HepG2 (cell line): ENCODE data around the gene SIRT7. TPM values are rescaled to one million over a fixed set of nuclear protein-coding genes. Genes with fewer than 3 reads are reported as not detected.

ENCODE experiments used
- ATAC-seq: fragments of 200-7000 bp; cut with Tn5 transposase; 3 replicates; pipeline ENCODE4 v1.9.1; 2020; ENCODE audit warnings: mild to moderate bottlenecking, moderate library complexity
- BruUV-seq: library from RNA; stranded (reverse); fragments of 400-500 nt; replicated peaks from 2 replicates; lab custom pipeline; 2021; lab: Mats Ljungman, UMichigan
- CTCF ChIA-PET: fragments of 300-600 bp; formaldehyde crosslinking; extraction: SDS; loops from one replicate; lab custom pipeline; 2021; ENCODE audit warnings: low total read pairs, inconsistent platforms, low intra/inter-chr PET ratio; lab: Yijun Ruan, JAX
- POLR2A ChIA-PET: fragments of 350-600 bp; sonication (Branson Sonifier 250); formaldehyde crosslinking; loops from one replicate; lab custom pipeline; 2020; ENCODE audit warnings: antibody characterized with exemption, inconsistent platforms; lab: Yijun Ruan, JAX
- DNase-seq: peaks from one replicate; pipeline ENCODE4 v3.0.0-alpha.2; 2015; ENCODE audit warnings: low spot score
- FAIRE-seq: peaks from 3 replicates; lab custom pipeline; 2011; peaks lifted over from hg19 to GRCh38; lab: Jason Lieb, UNC
- H2AFZ ChIP-seq: one replicate; pipeline ENCODE4 v1.6.1; 2011; ENCODE audit warnings: low read length, inconsistent platforms
- H3K27ac ChIP-seq: fragments of 300-600 bp; 3 replicates; pipeline ENCODE4 v1.8.0; 2011; ENCODE audit warnings: mixed run types, mild to moderate bottlenecking, mixed read lengths, low read length, inconsistent platforms; ENCODE audit not compliant: insufficient read depth; ENCODE audit errors: extremely low read length
- H3K27me3 ChIP-seq, 2 experiments: fragments of 200-600 bp in 1 of 2; 2 replicates in 1 of 2; 3 replicates in 1 of 2; pipeline versions ENCODE4 v1.6.0 to v1.8.0; 2011; ENCODE audit warnings: low read length in 2 of 2, mild to moderate bottlenecking in 2 of 2, moderate library complexity in 2 of 2, inconsistent platforms in 1 of 2; ENCODE audit not compliant: insufficient read depth in 2 of 2, control insufficient read depth in 1 of 2
- H3K36me3 ChIP-seq, 2 experiments: fragments of 200-600 bp in 1 of 2; replicated peaks in 1 of 2; 2 replicates in 1 of 2; 3 replicates in 1 of 2; pipeline versions ENCODE4 v1.5.1 to v1.8.0; 2011; ENCODE audit warnings: low read length in 2 of 2, inconsistent platforms in 1 of 2; ENCODE audit not compliant: insufficient read depth in 2 of 2, control insufficient read depth in 1 of 2
- H3K4me1 ChIP-seq: 2 replicates; pipeline ENCODE4 v1.5.1; 2012; ENCODE audit warnings: low read length, inconsistent platforms; ENCODE audit not compliant: insufficient read depth
- H3K4me2 ChIP-seq: 2 replicates; pipeline ENCODE4 v1.6.0; 2011; ENCODE audit warnings: low read depth, low read length, inconsistent platforms
- H3K4me3 ChIP-seq, 3 experiments: fragments of 200-600 bp in 1 of 3; sonication (generic), shearing (Covaris generic) in 1 of 3; replicated peaks in 1 of 3; 2 replicates each; pipeline ENCODE4 v1.5.1; 2011 to 2016; ENCODE audit warnings: low read length in 3 of 3, inconsistent platforms in 2 of 3, low read depth in 2 of 3, mild to moderate bottlenecking in 2 of 3, control low read depth in 1 of 3, mixed read lengths in 1 of 3; ENCODE audit not compliant: insufficient read depth in 1 of 3
- H3K79me2 ChIP-seq: one replicate; pipeline ENCODE4 v1.6.1; 2011; ENCODE audit warnings: low read length, inconsistent platforms; ENCODE audit not compliant: insufficient read depth
- H3K9ac ChIP-seq: 2 replicates; pipeline ENCODE4 v1.6.0; 2011; ENCODE audit warnings: mild to moderate bottlenecking, low read depth, low read length, inconsistent platforms; ENCODE audit not compliant: insufficient read depth
- H3K9me3 ChIP-seq: 2 replicates; pipeline ENCODE4 v1.5.1; 2012; ENCODE audit warnings: mild to moderate bottlenecking, low read length
- H4K20me1 ChIP-seq: 2 replicates; pipeline ENCODE4 v1.6.0; 2011; ENCODE audit warnings: inconsistent platforms, mild to moderate bottlenecking, low read length, moderate library complexity; ENCODE audit not compliant: insufficient read depth
- AGO2 ChIP-seq: fragments of 200-400 bp; formaldehyde crosslinking; optimal IDR thresholded peaks from 2 replicates; pipeline ENCODE3; 2017; ENCODE audit warnings: mild to moderate bottlenecking, low read depth, low read length, moderate library complexity
- ATF7 ChIP-seq, 2 experiments: fragments of 450-650 bp in 1 of 2; sonication (generic) in 1 of 2; formaldehyde crosslinking in 1 of 2; IDR thresholded peaks; 2 replicates each; pipeline versions ENCODE4 v1.4.0 to v1.6.1; 2016 to 2020; ENCODE audit warnings: antibody characterized with exemption in 1 of 2, mild to moderate bottlenecking in 1 of 2, missing genetic modification reagents in 1 of 2
- CREM ChIP-seq, 2 experiments: sonication (generic) in 1 of 2; formaldehyde crosslinking in 1 of 2; IDR thresholded peaks; 2 replicates each; pipeline versions ENCODE4 v1.4.0 to v1.6.1; 2016 to 2020; ENCODE audit warnings: antibody characterized with exemption in 1 of 2, mild to moderate bottlenecking in 1 of 2, missing genetic modification reagents in 1 of 2
- NRL ChIP-seq: sonication (generic); formaldehyde crosslinking; IDR thresholded peaks from 2 replicates; pipeline ENCODE4 v1.5.0; 2020; ENCODE audit warnings: missing genetic modification reagents, mild to moderate bottlenecking, moderate library complexity, borderline replicate concordance
- RBFOX2 ChIP-seq: fragments of 200-400 bp; formaldehyde crosslinking; IDR thresholded peaks from 2 replicates; pipeline ENCODE4 v1.6.1; 2017; ENCODE audit warnings: low read depth, mild to moderate bottlenecking, low read length
- RXRA ChIP-seq: sonication (generic); formaldehyde crosslinking; IDR thresholded peaks from 2 replicates; pipeline ENCODE4 v1.5.1; 2020; ENCODE audit warnings: missing genetic modification reagents
- ZNF761 ChIP-seq: sonication (generic); formaldehyde crosslinking; conservative IDR thresholded peaks from 2 replicates; pipeline ENCODE4 v1.4.0; 2020; ENCODE audit warnings: mild to moderate bottlenecking, missing genetic modification reagents
- WGBS: methylation state at CpG from one replicate; pipeline ENCODE4 v1.1.6; 2017; ENCODE audit warnings: low lambda C conversion rate; 5-methylcytosine and 5-hydroxymethylcytosine counted together
- in situ Hi-C: cut with HindIII; loops from 2 replicates; pipeline ENCODE4 v1.10.0; 2017; ENCODE audit warnings: low pct_unique_long_range_greater_than_20kb; ENCODE audit not compliant: extremely low pct_ligation_motif_present
- intact Hi-C: fragments of 100-400 bp; cut with micrococcal nuclease; formaldehyde crosslinking; loops from one replicate; pipeline ENCODE4 v1.10.0; 2022; ENCODE audit not compliant: unreplicated experiment
- polyA plus RNA-seq, 8 experiments: library from polyadenylated mRNA; depleted of rRNA in 3 of 8; stranded (reverse) in 7 of 8; unstranded in 1 of 8; fragments of >200 nt; fragmentation: Illumina TruSeq in 4 of 8; extraction: Trizol in 4 of 8; gene quantifications; 2 replicates each; pipeline versions ENCODE4 v1.2.1 to v1.2.3, GENCODE V29; 2011 to 2016; ENCODE audit warnings: low read depth in 4 of 8, missing spikeins in 1 of 8, mixed read lengths in 1 of 8; ENCODE audit not compliant: insufficient read depth in 1 of 8
- total RNA-seq, 5 experiments: library from RNA; depleted of rRNA; stranded (reverse); fragments of >200 nt; fragmentation: Illumina TruSeq; extraction: Trizol; gene quantifications; 2 replicates each; pipeline ENCODE4 v1.2.3, GENCODE V29; 2016; ENCODE audit warnings: low read depth in 1 of 5
- TF ChIP-seq, protein P1 (sequence below): IDR thresholded peaks from 2 replicates; pipeline ENCODE4 v1.6.1; 2016; ENCODE audit warnings: mild to moderate bottlenecking, missing biosample characterization, missing genetic modification reagents

Gene SIRT7
- total and polyA plus RNA-seq, 2 of the 13 experiments (the other 11 are each of a cell fraction or from before 2014, with no cell fraction given) = 8.3 to 24.8 TPM

DNA sequence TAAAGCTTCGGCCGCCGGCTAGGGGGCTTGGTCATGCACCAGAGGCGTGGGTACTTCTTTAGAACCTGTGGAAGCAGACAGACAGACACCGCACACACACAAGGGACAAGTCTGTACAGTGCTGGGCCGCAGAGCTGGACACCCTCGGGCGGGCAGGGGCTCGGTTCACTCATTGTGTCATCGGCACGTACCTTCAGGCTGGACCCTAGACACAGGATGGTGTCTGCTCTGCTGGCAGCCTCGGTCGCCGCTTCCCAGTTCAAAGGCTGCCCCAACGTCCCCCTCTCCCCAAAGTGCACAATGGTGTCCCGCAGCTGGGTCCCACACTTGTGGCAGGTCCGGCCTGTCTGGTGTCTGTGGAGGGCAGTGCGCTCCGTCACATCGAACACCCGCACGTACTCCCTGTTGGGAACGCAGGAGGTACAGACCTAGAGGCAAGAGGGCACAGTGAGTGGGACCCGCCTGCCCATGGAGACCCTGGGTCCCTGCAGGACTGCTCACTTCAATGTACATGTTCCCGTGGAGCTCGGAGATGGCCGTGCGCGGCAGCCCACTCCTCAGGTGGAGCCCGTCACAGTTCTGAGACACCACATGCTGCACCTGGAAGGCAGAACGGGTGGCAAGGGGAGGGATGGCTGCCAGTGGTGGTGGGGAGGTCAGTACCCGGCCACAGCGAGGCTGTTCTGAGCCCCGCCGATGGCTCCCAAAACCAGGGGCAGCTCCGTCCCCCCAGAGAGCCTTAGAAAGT lies 3.7 kb downstream of the SIRT7 start:
- CTCF ChIA-PET = no interaction called here

DNA sequence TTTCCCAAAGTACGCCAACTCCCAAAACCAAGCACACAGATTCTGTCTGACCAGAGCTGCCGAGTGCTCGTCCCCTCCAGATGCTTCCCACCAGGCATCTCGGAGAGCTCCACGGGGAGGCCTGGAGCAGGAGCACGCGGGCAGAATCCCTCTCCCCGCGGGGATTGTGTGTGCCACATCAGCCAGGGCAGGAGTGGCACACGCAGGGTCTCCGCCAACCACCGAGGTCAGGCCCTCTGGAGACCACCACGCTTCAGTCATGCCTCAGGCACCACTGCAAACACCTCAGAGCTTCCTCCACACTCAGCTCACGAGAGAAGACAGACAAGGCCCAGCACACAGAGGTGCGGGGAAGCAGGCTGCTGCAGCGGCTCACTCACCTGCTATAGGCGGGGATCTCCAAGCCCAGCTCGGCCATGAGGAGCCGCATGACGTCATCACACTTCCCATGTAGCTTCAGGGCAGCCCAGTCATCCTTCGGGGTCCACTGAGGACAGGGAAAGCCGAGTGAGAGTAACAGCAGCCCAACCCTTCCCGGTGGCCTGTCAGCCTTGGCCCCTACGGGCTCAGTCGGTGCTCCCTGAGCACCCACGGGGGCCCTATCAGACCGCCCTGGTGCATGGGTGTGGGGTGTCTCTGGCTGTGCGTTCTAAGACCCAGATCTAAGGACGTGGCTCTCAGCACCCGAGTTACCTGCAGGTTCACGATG lies 4.4 kb downstream of the SIRT7 start:
- intact Hi-C loops = loop anchor here (5.0 kb wide), 1 partner anchor 41 kb away; the partner anchor contains the start of gene ARHGDIA
- no peak overlapping the region for H3K9ac ChIP-seq
- peaks cover 6% of the 10 kb centered on the region; the same call in 1 of the 2 replicates for H4K20me1 ChIP-seq
- peaks cover 46% of the 10 kb centered on the region for H3K4me1 ChIP-seq
- BruUV-seq = no TSS peak
- H3K9me3 ChIP-seq = no peaks in the 10 kb centered on the region
- WGBS = 97% methylated on average over 22 of the region's 31 CpGs
- no peak overlapping the region for H3K27ac ChIP-seq
- CTCF ChIA-PET = no interaction called here
- no peak overlapping the region for H2AFZ ChIP-seq
- in situ Hi-C loops = no loop called here
- ATAC-seq (no peak), DNase-seq (no peak), FAIRE-seq (no peak)
- H3K79me2 ChIP-seq = peaks cover 41% of the 10 kb centered on the region
- TF ChIP-seq ZNF761 (CRISPR knock-in tag) (no peak), AGO2 (peak; percentile 33), ATF7 (IDR thresholded peaks at IDR 0.05) (peak; percentile 75), ATF7 (CRISPR knock-in tag; IDR thresholded peaks at IDR 0.05) (no peak), RXRA (CRISPR knock-in tag) (peak; percentile 7; the same call in 1 of the 2 replicates)
- TF ChIP-seq, protein P1, sequence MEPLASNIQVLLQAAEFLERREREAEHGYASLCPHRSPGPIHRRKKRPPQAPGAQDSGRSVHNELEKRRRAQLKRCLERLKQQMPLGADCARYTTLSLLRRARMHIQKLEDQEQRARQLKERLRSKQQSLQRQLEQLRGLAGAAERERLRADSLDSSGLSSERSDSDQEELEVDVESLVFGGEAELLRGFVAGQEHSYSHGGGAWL (CRISPR knock-in tag) = no peak
- H3K4me2 ChIP-seq = no peak overlapping the region
- peaks cover 34 to 53% of the 10 kb centered on the region in 2 experiments for H3K36me3 ChIP-seq
- POLR2A ChIA-PET = interaction anchor here (1.3 to 1.4 kb wide), 5 partner anchors 10 to 30 kb away, joined by 3 to 4 read pairs (median 4); partner anchors contain the start of gene NPB
- H3K27me3 ChIP-seq = no peaks in the 10 kb centered on the region; a peak in 1 of 5 replicates
- no peak overlapping the region for H3K4me3 ChIP-seq

More for the DNA sequence above, 3.7 kb downstream of the SIRT7 start:
- no peak for FAIRE-seq
- no peak for ATAC-seq
- Histone ChIP-seq H2AFZ (no peak overlapping the region), H3K4me2 (no peak overlapping the region), H3K27me3 (no peaks in the 10 kb centered on the region; a peak in 1 of 5 replicates), H3K4me1 (peaks cover 44% of the 10 kb centered on the region), H3K36me3 (peaks cover 27 to 48% of the 10 kb centered on the region in 2 experiments), H3K9me3 (no peaks in the 10 kb centered on the region), H4K20me1 (peaks cover 3% of the 10 kb centered on the region; the same call in 1 of the 2 replicates), H3K9ac (no peak overlapping the region), H3K4me3 (no peak overlapping the region), H3K79me2 (peaks cover 34% of the 10 kb centered on the region), H3K27ac (no peak overlapping the region)
- TF ChIP-seq NRL (CRISPR knock-in tag) = 0 out of 2 replicates have a peak, but pooled peaks have one; percentile 14
- TF ChIP-seq RBFOX2 = 0 out of 2 replicates have a peak, but pooled peaks have one; percentile 20
- TF ChIP-seq CREM (IDR thresholded peaks at IDR 0.05) = no peak
- TF ChIP-seq CREM (CRISPR knock-in tag; IDR thresholded peaks at IDR 0.05) = no peak
- DNase-seq = no peak
- no TSS peak for BruUV-seq
- in situ Hi-C loops (no loop called here), intact Hi-C loops (loop anchor here (5.0 kb wide), 1 partner anchor 42 kb away; the partner anchor contains the start of gene ARHGDIA)
- 97% methylated on average over 28 of the region's 36 CpGs for WGBS
- POLR2A ChIA-PET = interaction anchor here (1.4 kb wide), 1 partner anchor 9 kb away, joined by 3 read pairs; no protein-coding TSS in a partner anchor
